Measurements from ENCODE around the gene CAMSAP3. TPM values are rescaled to one million over a fixed set of nuclear protein-coding genes. Genes with fewer than 3 reads are reported as not detected.
A peak's percentile ranks its signal among the peaks of the same experiment; 100 is the strongest.

CAMSAP3 gene
- total and polyA plus RNA-seq, 7 donors: 0.03 to 0.15 (median 0.09) TPM; not detected in 3

DNA sequence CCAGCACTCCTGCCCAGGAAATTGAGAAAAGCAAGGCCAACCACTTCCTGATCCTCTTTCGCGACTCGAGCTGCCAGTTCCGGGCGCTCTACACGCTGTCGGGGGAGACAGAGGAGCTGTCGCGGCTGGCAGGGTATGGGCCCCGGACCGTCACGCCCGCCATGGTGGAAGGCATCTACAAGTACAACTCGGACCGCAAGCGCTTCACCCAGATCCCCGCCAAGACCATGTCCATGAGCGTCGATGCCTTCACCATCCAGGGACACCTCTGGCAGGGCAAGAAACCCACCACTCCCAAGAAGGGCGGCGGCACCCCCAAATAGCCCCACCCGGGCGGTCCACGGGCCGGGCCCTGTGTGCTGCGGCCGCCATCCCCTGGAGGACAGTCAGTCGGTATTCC is 22.1 kb downstream of the CAMSAP3 start:
- 89 to 92% (median 90%) methylated on average over 25 to 28 of the region's 28 CpGs for WGBS, 3 donors
- no peak for ATAC-seq
- TF ChIP-seq, protein P1, sequence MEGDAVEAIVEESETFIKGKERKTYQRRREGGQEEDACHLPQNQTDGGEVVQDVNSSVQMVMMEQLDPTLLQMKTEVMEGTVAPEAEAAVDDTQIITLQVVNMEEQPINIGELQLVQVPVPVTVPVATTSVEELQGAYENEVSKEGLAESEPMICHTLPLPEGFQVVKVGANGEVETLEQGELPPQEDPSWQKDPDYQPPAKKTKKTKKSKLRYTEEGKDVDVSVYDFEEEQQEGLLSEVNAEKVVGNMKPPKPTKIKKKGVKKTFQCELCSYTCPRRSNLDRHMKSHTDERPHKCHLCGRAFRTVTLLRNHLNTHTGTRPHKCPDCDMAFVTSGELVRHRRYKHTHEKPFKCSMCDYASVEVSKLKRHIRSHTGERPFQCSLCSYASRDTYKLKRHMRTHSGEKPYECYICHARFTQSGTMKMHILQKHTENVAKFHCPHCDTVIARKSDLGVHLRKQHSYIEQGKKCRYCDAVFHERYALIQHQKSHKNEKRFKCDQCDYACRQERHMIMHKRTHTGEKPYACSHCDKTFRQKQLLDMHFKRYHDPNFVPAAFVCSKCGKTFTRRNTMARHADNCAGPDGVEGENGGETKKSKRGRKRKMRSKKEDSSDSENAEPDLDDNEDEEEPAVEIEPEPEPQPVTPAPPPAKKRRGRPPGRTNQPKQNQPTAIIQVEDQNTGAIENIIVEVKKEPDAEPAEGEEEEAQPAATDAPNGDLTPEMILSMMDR (IDR thresholded peaks at IDR 0.05): no peak
- intact Hi-C loops (cut with DNase I): loop anchor here in 1 of 2 donors (5.0 kb wide), 1 partner anchor 515 kb away; no protein-coding TSS in a partner anchor
- peaks cover 8% of the 10 kb centered on the region for H3K4me1 ChIP-seq
- DNase-seq: no peak
- H3K36me3 ChIP-seq (ENCODE audit: insufficient read depth in 1 of 2, low read depth in 1 of 2): peaks cover 7 to 45% of the 10 kb centered on the region in 2 donors
- H3K27ac ChIP-seq: no peak overlapping the region
- no peak overlapping the region for H3K4me3 ChIP-seq
- H3K9me3 ChIP-seq: no peaks in the 10 kb centered on the region
- no peaks in the 10 kb centered on the region for H3K27me3 ChIP-seq (ENCODE audit: insufficient read depth in 3 of 3, low read length in 2 of 3)

DNA sequence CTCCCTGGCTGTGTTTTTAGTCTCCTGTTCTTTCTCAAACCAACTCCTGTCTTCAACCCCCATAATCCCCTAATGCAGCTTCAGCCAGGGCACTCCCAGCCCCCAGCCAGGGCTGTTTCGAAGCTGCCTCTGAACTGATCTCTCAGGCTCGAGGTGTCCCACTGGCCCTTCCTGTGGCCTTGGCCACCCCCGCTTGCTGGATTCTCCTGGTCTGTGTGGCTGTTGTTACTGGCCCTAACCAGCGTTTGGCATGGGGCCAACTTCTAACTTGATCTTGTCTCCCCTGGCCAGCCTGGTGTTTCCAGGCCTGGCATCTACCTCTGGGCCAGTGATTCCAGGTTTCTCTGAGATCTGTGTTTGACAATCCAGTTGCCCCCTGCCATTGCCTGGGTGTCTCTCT is 22.7 kb downstream of the CAMSAP3 start:
- intact Hi-C loops (cut with DNase I): loop anchor here in 1 of 2 donors (5.0 kb wide), 1 partner anchor 516 kb away; no protein-coding TSS in a partner anchor
- DNase-seq (no peak), ATAC-seq (peak in 3 of 4 donors; percentile 39 to 49 (median 47))
- Histone ChIP-seq H3K36me3 (ENCODE audit: insufficient read depth in 1 of 2, low read depth in 1 of 2) (peaks cover 8 to 51% of the 10 kb centered on the region in 2 donors), H3K4me3 (no peak overlapping the region), H3K27ac (no peak overlapping the region), H3K9me3 (no peaks in the 10 kb centered on the region), H3K27me3 (ENCODE audit: insufficient read depth in 3 of 3, low read length in 2 of 3) (no peaks in the 10 kb centered on the region), H3K4me1 (peaks cover 8% of the 10 kb centered on the region)
- 20 to 45% (median 28%) methylated on average over 4 of the region's 4 CpGs for WGBS, 3 donors
- TF ChIP-seq, protein P1 (IDR thresholded peaks at IDR 0.05): no peak

DNA sequence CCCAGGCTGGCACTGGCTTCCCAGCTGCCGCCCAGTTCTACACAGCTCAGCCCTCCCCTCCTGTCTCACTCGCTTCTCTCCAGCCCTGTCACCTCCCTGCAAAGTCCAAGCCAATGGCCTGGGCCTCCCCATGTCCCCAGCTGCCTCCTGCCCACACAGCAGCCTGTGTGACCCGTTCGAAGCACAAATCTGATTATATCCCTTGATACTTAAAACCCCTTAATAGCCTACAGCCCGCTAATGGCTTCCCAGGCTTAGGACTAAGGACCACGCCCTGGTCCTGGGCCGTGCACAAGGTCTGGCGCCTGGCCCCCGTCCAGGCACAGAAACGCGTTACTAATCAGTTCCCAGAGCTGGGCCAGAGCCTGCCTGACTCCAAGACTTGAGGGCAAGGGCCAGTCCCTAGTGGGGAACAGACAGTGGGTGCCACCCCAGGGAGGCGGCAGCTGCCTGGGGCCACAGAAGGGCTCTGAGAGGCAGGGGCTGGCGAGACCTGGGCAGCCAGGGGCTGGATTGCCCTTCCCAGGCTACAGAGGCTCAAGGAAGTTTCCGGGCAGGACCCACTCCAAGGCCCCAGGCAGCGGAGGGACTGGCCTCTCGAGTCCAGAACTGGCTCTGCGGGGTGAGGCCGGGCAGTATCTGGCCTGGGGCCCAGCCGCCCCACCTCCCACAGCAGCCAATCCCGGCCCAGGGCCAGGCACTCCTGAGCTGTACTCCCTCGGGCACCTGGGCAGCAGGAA is 23.3 kb downstream of the CAMSAP3 start:
- intact Hi-C loops (cut with DNase I): loop anchor here in 1 of 2 donors (5.0 kb wide), 1 partner anchor 517 kb away; no protein-coding TSS in a partner anchor
- DNase-seq (no peak), ATAC-seq (peak in 3 of 4 donors; percentile 21 to 54 (median 28))
- no peak overlapping the region for H3K4me3 ChIP-seq
- peaks cover 8% of the 10 kb centered on the region for H3K4me1 ChIP-seq
- H3K27ac ChIP-seq: no peak overlapping the region
- H3K36me3 ChIP-seq (ENCODE audit: insufficient read depth in 1 of 2, low read depth in 1 of 2): peaks cover 8 to 57% of the 10 kb centered on the region in 2 donors
- H3K9me3 ChIP-seq: no peaks in the 10 kb centered on the region
- H3K27me3 ChIP-seq (ENCODE audit: insufficient read depth in 3 of 3, low read length in 2 of 3): no peaks in the 10 kb centered on the region
- 30 to 47% (median 39%) methylated on average over 20 to 21 of the region's 21 CpGs for WGBS, 3 donors
- TF ChIP-seq, protein P1 (IDR thresholded peaks at IDR 0.05): no peak

DNA sequence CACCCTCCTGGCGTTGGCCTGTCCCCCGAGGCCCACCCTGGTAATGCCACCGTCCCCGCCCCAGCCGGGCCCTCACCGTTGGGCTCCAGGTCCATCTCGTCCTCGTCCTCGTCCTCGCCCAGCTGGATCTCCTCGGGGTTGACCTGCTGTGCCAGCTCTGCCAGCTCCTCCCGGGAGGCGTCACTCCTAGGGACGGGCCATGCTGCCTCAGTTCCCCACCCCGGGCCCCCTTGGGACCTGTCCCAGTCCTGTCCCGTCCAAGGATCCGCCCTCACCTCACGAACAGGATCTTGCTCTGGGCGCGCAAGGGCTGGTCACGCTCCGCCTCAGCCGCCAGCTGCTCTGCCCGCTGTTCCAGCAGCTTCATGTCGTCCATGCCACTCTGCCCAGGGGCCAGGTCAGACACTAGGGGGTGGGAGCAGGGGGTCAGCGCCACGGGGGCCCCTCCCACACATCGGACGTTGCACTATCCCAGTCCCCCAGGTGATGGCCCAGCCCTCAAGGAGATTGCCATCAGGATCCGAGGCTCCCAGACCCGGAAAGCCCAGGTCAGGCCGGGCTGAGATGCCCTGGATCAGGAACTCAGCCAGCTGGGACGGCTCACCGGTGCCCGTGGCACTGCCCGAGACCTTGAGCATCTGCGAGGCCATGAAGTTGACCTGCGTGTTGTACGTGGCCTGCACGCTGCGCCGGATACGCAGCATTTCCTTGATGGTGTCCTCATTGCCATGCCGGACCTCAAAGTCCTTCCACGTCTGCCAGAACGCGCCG is 24.2 kb downstream of the CAMSAP3 start:
- Histone ChIP-seq H3K27ac (no peak overlapping the region), H3K9me3 (no peaks in the 10 kb centered on the region), H3K27me3 (ENCODE audit: insufficient read depth in 3 of 3, low read length in 2 of 3) (no peaks in the 10 kb centered on the region), H3K4me1 (peaks cover 8% of the 10 kb centered on the region), H3K36me3 (ENCODE audit: insufficient read depth in 1 of 2, low read depth in 1 of 2) (peaks cover 8 to 66% of the 10 kb centered on the region in 2 donors), H3K4me3 (no peak overlapping the region)
- TF ChIP-seq, protein P1 (IDR thresholded peaks at IDR 0.05): no peak
- ATAC-seq (no peak), DNase-seq (peak in 1 of 2 donors; percentile 48)
- 72 to 85% (median 76%) methylated on average over 45 to 48 of the region's 48 CpGs for WGBS, 3 donors
- intact Hi-C loops (cut with DNase I): loop anchor here in 1 of 2 donors (5.0 kb wide), 1 partner anchor 518 kb away; no protein-coding TSS in a partner anchor

Measured in psoas muscle (tissue), 8 donors.